DOHH2 (cell line): ENCODE data around the gene NDUFV2.
"Not testable (repeated sequence)": the region's sequence is repeated elsewhere in the genome, so short reads cannot be mapped to it uniquely, and the experiment has no call there.

Experiments used
- CTCF ChIP-seq: fragments of 200-600 bp; sonication (generic); IDR thresholded peaks from one replicate; pipeline ENCODE4 v1.5.1; 2014; ENCODE audit warnings: antibody characterized with exemption, mild to moderate bottlenecking, low read depth, low read length; ENCODE audit not compliant: poor library complexity, severe bottlenecking
- EZH2phosphoT487 ChIP-seq: fragments of 200-600 bp; sonication (generic); IDR thresholded peaks from 2 replicates; pipeline ENCODE4 v1.6.1; 2017; ENCODE audit warnings: borderline replicate concordance, mild to moderate bottlenecking, antibody characterized with exemption, low read length, moderate library complexity, mixed read lengths

- TF ChIP-seq CTCF, EZH2phosphoT487: not testable (repeated sequence)
Measured at GRCh38 chr18:9093109-9093508, 9.4 kb upstream of the NDUFV2 start.
